HG02798 (cell line): ENCODE measurements around the gene TUBA3C.

Experiments
- ATAC-seq: cut with Tn5 transposase; IDR thresholded peaks from one replicate; pipeline ENCODE4 v1.9.1; 2021; ENCODE audit warnings: mild to moderate bottlenecking; ENCODE audit not compliant: unreplicated experiment, poor library complexity

The TUBA3C gene

GRCh38 chr13:19169991-19170390, 11.6 kb downstream of the TUBA3C start:
- ATAC-seq = no peak

- ATAC-seq = no peak
These were observed 12.1 kb downstream of the TUBA3C start for GRCh38 chr13:19169496-19169895.

- no peak for ATAC-seq
These were observed 20.3 kb downstream of the TUBA3C start for GRCh38 chr13:19161308-19161707.

- no peak for ATAC-seq
These were observed 21.7 kb downstream of the TUBA3C start for GRCh38 chr13:19159761-19160420.

GRCh38 chr13:19159181-19159580, 22.4 kb downstream of the TUBA3C start:
- no peak for ATAC-seq

- ATAC-seq = no peak
These were observed 23.0 kb downstream of the TUBA3C start for GRCh38 chr13:19158526-19159174.

GRCh38 chr13:19158006-19158405, 23.6 kb downstream of the TUBA3C start:
- no peak for ATAC-seq

GRCh38 chr13:19157461-19157860, 24.2 kb downstream of the TUBA3C start:
- no peak for ATAC-seq

- no peak for ATAC-seq
These were observed 25.4 kb downstream of the TUBA3C start for GRCh38 chr13:19156013-19156825.

- ATAC-seq = peak; percentile 39
These were observed 26.2 kb downstream of the TUBA3C start for GRCh38 chr13:19155321-19155861.

- ATAC-seq = no peak
These were observed 26.8 kb downstream of the TUBA3C start for GRCh38 chr13:19154843-19155242.

- no peak for ATAC-seq
These were observed 27.7 kb downstream of the TUBA3C start for GRCh38 chr13:19153782-19154450.

- no peak for ATAC-seq
These were observed 29.2 kb downstream of the TUBA3C start for GRCh38 chr13:19152403-19152802.

- ATAC-seq = no peak
These were observed 29.9 kb downstream of the TUBA3C start for GRCh38 chr13:19151581-19152263.

GRCh38 chr13:19150712-19151228, 30.9 kb downstream of the TUBA3C start:
- ATAC-seq = no peak

- no peak for ATAC-seq
These were observed 31.4 kb downstream of the TUBA3C start for GRCh38 chr13:19150226-19150625.

- no peak for ATAC-seq
These were observed 33.1 kb downstream of the TUBA3C start for GRCh38 chr13:19148561-19148960.
